GM18951 (cell line): ENCODE results near the gene POMT1.
A peak's percentile ranks its signal among the peaks of the same experiment; 100 is the strongest.

Experiments
- POLR2A ChIP-seq: IDR thresholded peaks from 4 replicates; pipeline ENCODE4 v1.6.1; 2011; ENCODE audit warnings: mild to moderate bottlenecking; ENCODE audit not compliant: insufficient read length, insufficient read depth; ENCODE audit errors: extremely low read depth
- in situ Hi-C: fragments of 300-500 bp; cut with MboI; formaldehyde crosslinking; loops from one replicate; pipeline ENCODE4 v1.12.0; 2022; ENCODE audit warnings: low sequenced_read_pairs, mixed read lengths, inconsistent platforms; ENCODE audit not compliant: unreplicated experiment

Gene POMT1

GRCh38 chr9:131473198-131473885 is 29.4 kb upstream of the POMT1 start:
- in situ Hi-C loops: no loop called here
- TF ChIP-seq POLR2A: no peak

- no peak for TF ChIP-seq POLR2A
- in situ Hi-C loops: no loop called here
Measured at GRCh38 chr9:131473891-131474290, 28.8 kb upstream of the POMT1 start.

- TF ChIP-seq POLR2A: no peak
- in situ Hi-C loops: no loop called here
Measured at GRCh38 chr9:131474711-131475110, 28.0 kb upstream of the POMT1 start.

- in situ Hi-C loops: no loop called here
- TF ChIP-seq POLR2A: no peak
Measured at GRCh38 chr9:131475111-131475955, 27.4 kb upstream of the POMT1 start.

- in situ Hi-C loops: no loop called here
- peak; percentile 20 for TF ChIP-seq POLR2A
Measured at GRCh38 chr9:131475956-131476776, 26.6 kb upstream of the POMT1 start.

GRCh38 chr9:131476777-131477345 is 25.9 kb upstream of the POMT1 start:
- in situ Hi-C loops: no loop called here
- TF ChIP-seq POLR2A: no peak

- TF ChIP-seq POLR2A: no peak
- in situ Hi-C loops: no loop called here
Measured at GRCh38 chr9:131477367-131477766, 25.4 kb upstream of the POMT1 start.

- TF ChIP-seq POLR2A: no peak
- in situ Hi-C loops: no loop called here
Measured at GRCh38 chr9:131477816-131478419, 24.8 kb upstream of the POMT1 start.

GRCh38 chr9:131478421-131478868 is 24.3 kb upstream of the POMT1 start:
- no peak for TF ChIP-seq POLR2A
- in situ Hi-C loops: no loop called here

GRCh38 chr9:131478911-131479310 is 23.8 kb upstream of the POMT1 start:
- in situ Hi-C loops: no loop called here
- no peak for TF ChIP-seq POLR2A

GRCh38 chr9:131480258-131480657 is 22.5 kb upstream of the POMT1 start:
- TF ChIP-seq POLR2A: no peak
- in situ Hi-C loops: no loop called here

GRCh38 chr9:131481441-131482342 is 21.0 kb upstream of the POMT1 start:
- no peak for TF ChIP-seq POLR2A
- in situ Hi-C loops: no loop called here
